HepG2 (cell line): ENCODE data around the gene ZG16. TPM values are rescaled to one million over a fixed set of nuclear protein-coding genes. Genes with fewer than 3 reads are reported as not detected.

Experiments
- BORCS8-MEF2B ChIP-seq: sonication (generic); formaldehyde crosslinking; IDR thresholded peaks from 2 replicates; pipeline ENCODE4 v1.8.0; 2022; ENCODE audit warnings: mild to moderate bottlenecking, missing genetic modification reagents
- CBFB ChIP-seq: sonication (generic); formaldehyde crosslinking; IDR thresholded peaks from 2 replicates; pipeline ENCODE4 v1.4.0; 2020; ENCODE audit warnings: missing genetic modification reagents
- DNMT1 ChIP-seq: sonication (generic); formaldehyde crosslinking; IDR thresholded peaks from 2 replicates; pipeline ENCODE4 v1.5.1; 2020; ENCODE audit warnings: mild to moderate bottlenecking, missing genetic modification reagents
- DR1 ChIP-seq: sonication (generic); formaldehyde crosslinking; IDR thresholded peaks from 2 replicates; pipeline ENCODE4 v1.8.0; 2021; ENCODE audit warnings: mild to moderate bottlenecking, missing genetic modification reagents, inconsistent platforms
- E2F1 ChIP-seq: sonication (generic); formaldehyde crosslinking; IDR thresholded peaks from 2 replicates; pipeline ENCODE4 v1.5.0; 2020; ENCODE audit warnings: missing genetic modification reagents
- ETV6 ChIP-seq: sonication (generic); formaldehyde crosslinking; conservative IDR thresholded peaks from 2 replicates; pipeline ENCODE4 v1.4.0; 2020; ENCODE audit warnings: missing genetic modification reagents
- MATR3 ChIP-seq: sonication (generic); formaldehyde crosslinking; IDR thresholded peaks from 2 replicates; pipeline ENCODE4 v1.4.0; 2020; ENCODE audit warnings: missing genetic modification reagents
- MIER3 ChIP-seq: IDR thresholded peaks from 2 replicates; pipeline ENCODE4 v1.6.1; 2016; ENCODE audit warnings: missing compliant biosample characterization, borderline replicate concordance
- MIXL1 ChIP-seq: IDR thresholded peaks from 2 replicates; pipeline ENCODE4 v1.6.1; 2016
- MXD1 ChIP-seq: sonication (generic); formaldehyde crosslinking; IDR thresholded peaks from 2 replicates; pipeline ENCODE4 v1.4.0; 2020; ENCODE audit warnings: mild to moderate bottlenecking, missing genetic modification reagents
- NR3C1 ChIP-seq: sonication (generic); formaldehyde crosslinking; IDR thresholded peaks from 2 replicates; pipeline ENCODE4 v1.4.0; 2020; ENCODE audit warnings: missing genetic modification reagents
- PATZ1 ChIP-seq: sonication (generic); formaldehyde crosslinking; IDR thresholded peaks from 2 replicates; pipeline ENCODE4 v1.4.0; 2020; ENCODE audit warnings: missing genetic modification reagents
- RBM22 ChIP-seq: fragments of 200-400 bp; formaldehyde crosslinking; optimal IDR thresholded peaks from 2 replicates; pipeline ENCODE3; 2017; ENCODE audit warnings: mild to moderate bottlenecking, low read length, moderate library complexity
- REL ChIP-seq: sonication (generic); formaldehyde crosslinking; conservative IDR thresholded peaks from 2 replicates; pipeline ENCODE4 v1.8.0; 2022; ENCODE audit warnings: mild to moderate bottlenecking, missing genetic modification reagents, moderate library complexity
- RXRB ChIP-seq: IDR thresholded peaks from 2 replicates; pipeline ENCODE4 v1.6.1; 2016; ENCODE audit warnings: borderline replicate concordance, missing genetic modification reagents, missing compliant biosample characterization
- SMYD3 ChIP-seq: sonication (generic); formaldehyde crosslinking; IDR thresholded peaks from 2 replicates; pipeline ENCODE4 v1.8.1; 2023; ENCODE audit warnings: mild to moderate bottlenecking, missing genetic modification reagents
- WIZ ChIP-seq: sonication (generic); formaldehyde crosslinking; IDR thresholded peaks from 2 replicates; pipeline ENCODE4 v1.5.1; 2020; ENCODE audit warnings: mild to moderate bottlenecking, missing genetic modification reagents
- ZFP41 ChIP-seq: sonication (generic); formaldehyde crosslinking; IDR thresholded peaks from 2 replicates; pipeline ENCODE4 v1.4.0; 2020; ENCODE audit warnings: mild to moderate bottlenecking, missing genetic modification reagents, borderline replicate concordance
- ZMYM3 ChIP-seq: sonication (generic); formaldehyde crosslinking; IDR thresholded peaks from 2 replicates; pipeline ENCODE4 v1.5.1; 2020; ENCODE audit warnings: mild to moderate bottlenecking, missing genetic modification reagents
- ZNF124 ChIP-seq: sonication (generic); formaldehyde crosslinking; IDR thresholded peaks from 2 replicates; pipeline ENCODE4 v1.4.0; 2020; ENCODE audit warnings: missing genetic modification reagents
- ZNF296 ChIP-seq: sonication (generic); formaldehyde crosslinking; conservative IDR thresholded peaks from 2 replicates; pipeline ENCODE4 v1.5.0; 2020; ENCODE audit warnings: mild to moderate bottlenecking, missing genetic modification reagents
- ZNF562 ChIP-seq: sonication (generic); formaldehyde crosslinking; IDR thresholded peaks from 2 replicates; pipeline ENCODE4 v1.8.0; 2022; ENCODE audit warnings: missing genetic modification reagents, borderline replicate concordance
- ZNF644 ChIP-seq: IDR thresholded peaks from 2 replicates; pipeline ENCODE4 v1.6.1; 2016; ENCODE audit warnings: low read depth
- ZNF768 ChIP-seq: sonication (generic); formaldehyde crosslinking; IDR thresholded peaks from 2 replicates; pipeline ENCODE4 v1.4.0; 2020; ENCODE audit warnings: missing genetic modification reagents
- ZNF776 ChIP-seq: sonication (generic); formaldehyde crosslinking; IDR thresholded peaks from 2 replicates; pipeline ENCODE4 v1.4.0; 2020; ENCODE audit warnings: mild to moderate bottlenecking, missing genetic modification reagents
- ZNF792 ChIP-seq: IDR thresholded peaks from 2 replicates; pipeline ENCODE4 v1.6.1; 2016
- ZNF879 ChIP-seq: sonication (generic); formaldehyde crosslinking; IDR thresholded peaks from 2 replicates; pipeline ENCODE4 v1.8.1; 2023; ENCODE audit warnings: missing genetic modification reagents
- polyA plus RNA-seq, 8 experiments: library from polyadenylated mRNA; depleted of rRNA in 3 of 8; stranded (reverse) in 7 of 8; unstranded in 1 of 8; fragments of >200 nt; fragmentation: Illumina TruSeq in 4 of 8; extraction: Trizol in 4 of 8; gene quantifications; 2 replicates each; pipeline versions ENCODE4 v1.2.1 to v1.2.3, GENCODE V29; 2011 to 2016; ENCODE audit warnings: low read depth in 4 of 8, missing spikeins in 1 of 8, mixed read lengths in 1 of 8; ENCODE audit not compliant: insufficient read depth in 1 of 8
- total RNA-seq, 5 experiments: library from RNA; depleted of rRNA; stranded (reverse); fragments of >200 nt; fragmentation: Illumina TruSeq; extraction: Trizol; gene quantifications; 2 replicates each; pipeline ENCODE4 v1.2.3, GENCODE V29; 2016; ENCODE audit warnings: low read depth in 1 of 5
- TF ChIP-seq, protein P1 (sequence below): sonication (generic); IDR thresholded peaks from 2 replicates; pipeline ENCODE4 v1.6.1; 2016; ENCODE audit warnings: low read depth, borderline replicate concordance

Gene ZG16
- total and polyA plus RNA-seq, 2 of the 13 experiments (the other 11 are each of a cell fraction or from before 2014, with no cell fraction given): 0.04 to 0.07 TPM

- no peak for TF ChIP-seq E2F1 (CRISPR knock-in tag)
- peak; percentile 98 for TF ChIP-seq ZMYM3 (CRISPR knock-in tag)
- TF ChIP-seq ZNF124 (CRISPR knock-in tag): peak; percentile 96
- TF ChIP-seq ZNF296: 0 out of 2 replicates have a peak, but pooled peaks have one; percentile 12
- peak; percentile 66; the same call in 1 of the 2 replicates for TF ChIP-seq WIZ (CRISPR knock-in tag)
- peak; percentile 45; the same call in 1 of the 2 replicates for TF ChIP-seq MXD1 (CRISPR knock-in tag)
- no peak for TF ChIP-seq DNMT1 (CRISPR knock-in tag)
- TF ChIP-seq MIER3 (CRISPR knock-in tag): peak; percentile 90; the same call in 1 of the 2 replicates
- no peak; the same call in 1 of the 2 replicates for TF ChIP-seq ZNF776
- no peak for TF ChIP-seq MATR3 (CRISPR knock-in tag)
- no peak for TF ChIP-seq ZNF879 (CRISPR knock-in tag)
- no peak for TF ChIP-seq NR3C1 (CRISPR knock-in tag)
- TF ChIP-seq REL (CRISPR knock-in tag): no peak
- TF ChIP-seq PATZ1 (CRISPR knock-in tag): peak; percentile 62
- TF ChIP-seq RXRB (CRISPR knock-in tag): peak; percentile 100
- TF ChIP-seq SMYD3 (CRISPR knock-in tag): peak; percentile 88; the same call in 1 of the 2 replicates
- TF ChIP-seq, protein P1, sequence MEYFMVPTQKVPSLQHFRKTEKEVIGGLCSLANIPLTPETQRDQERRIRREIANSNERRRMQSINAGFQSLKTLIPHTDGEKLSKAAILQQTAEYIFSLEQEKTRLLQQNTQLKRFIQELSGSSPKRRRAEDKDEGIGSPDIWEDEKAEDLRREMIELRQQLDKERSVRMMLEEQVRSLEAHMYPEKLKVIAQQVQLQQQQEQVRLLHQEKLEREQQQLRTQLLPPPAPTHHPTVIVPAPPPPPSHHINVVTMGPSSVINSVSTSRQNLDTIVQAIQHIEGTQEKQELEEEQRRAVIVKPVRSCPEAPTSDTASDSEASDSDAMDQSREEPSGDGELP: peak; percentile 80
- no peak for TF ChIP-seq ZNF768 (CRISPR knock-in tag)
- no peak; the same call in 1 of the 2 replicates for TF ChIP-seq ETV6 (CRISPR knock-in tag)
- TF ChIP-seq ZNF562: no peak
- TF ChIP-seq ZFP41: no peak; the same call in 1 of the 2 replicates
- TF ChIP-seq ZNF644 (CRISPR knock-in tag): peak; percentile 80
- TF ChIP-seq CBFB (CRISPR knock-in tag): no peak
- TF ChIP-seq ZNF792 (CRISPR knock-in tag): peak; percentile 74; the same call in 1 of the 2 replicates
- no peak; the same call in 1 of the 2 replicates for TF ChIP-seq DR1
- TF ChIP-seq BORCS8-MEF2B (CRISPR knock-in tag): peak; percentile 86
- TF ChIP-seq RBM22: no peak
- peak; percentile 42 for TF ChIP-seq MIXL1
Measured at GRCh38 chr16:29765167-29766032, 12.7 kb upstream of the ZG16 start (continued).
